ENCODE results near the gene CLDN34.

The CLDN34 gene

GRCh38 chrX:9980401-9980800 is 13.2 kb downstream of the CLDN34 start:
- no peak for DNase-seq (ENCODE audit: low read depth in 2 of 2)

- no peak for DNase-seq (ENCODE audit: low read depth in 2 of 2)
These were observed 13.8 kb downstream of the CLDN34 start for GRCh38 chrX:9980927-9981326.

- DNase-seq (ENCODE audit: low read depth in 2 of 2) = no peak
These were observed 16.3 kb downstream of the CLDN34 start for GRCh38 chrX:9983441-9983840.

- no peak for DNase-seq (ENCODE audit: low read depth in 2 of 2)
These were observed 16.7 kb downstream of the CLDN34 start for GRCh38 chrX:9983846-9984245.

- DNase-seq (ENCODE audit: low read depth in 2 of 2) = no peak
These were observed 21.6 kb downstream of the CLDN34 start for GRCh38 chrX:9988762-9989161.

GRCh38 chrX:9992061-9992460 is 24.9 kb downstream of the CLDN34 start:
- no peak for DNase-seq (ENCODE audit: low read depth in 2 of 2)

GRCh38 chrX:9992724-9993123 is 25.6 kb downstream of the CLDN34 start:
- DNase-seq (ENCODE audit: low read depth in 2 of 2) = no peak

GRCh38 chrX:9995855-9996339 is 28.7 kb downstream of the CLDN34 start:
- peak; percentile 29 to 36 for DNase-seq (ENCODE audit: low read depth in 2 of 2)

GRCh38 chrX:9997041-9997440 is 29.9 kb downstream of the CLDN34 start:
- no peak for DNase-seq (ENCODE audit: low read depth in 2 of 2)

GRCh38 chrX:9997524-9997923 is 30.4 kb downstream of the CLDN34 start:
- no peak for DNase-seq (ENCODE audit: low read depth in 2 of 2)

GRCh38 chrX:10001496-10001895 is 34.3 kb downstream of the CLDN34 start:
- no peak for DNase-seq (ENCODE audit: low read depth in 2 of 2)

GRCh38 chrX:10004832-10005475 is 37.8 kb downstream of the CLDN34 start:
- no peak for DNase-seq (ENCODE audit: low read depth in 2 of 2)

- no peak for DNase-seq (ENCODE audit: low read depth in 2 of 2)
These were observed 38.9 kb downstream of the CLDN34 start for GRCh38 chrX:10006086-10006485.

GRCh38 chrX:10006770-10007169 is 39.6 kb downstream of the CLDN34 start:
- no peak for DNase-seq (ENCODE audit: low read depth in 2 of 2)

GRCh38 chrX:10007621-10008020 is 40.5 kb downstream of the CLDN34 start:
- DNase-seq (ENCODE audit: low read depth in 2 of 2) = no peak

GRCh38 chrX:10008483-10009056 is 41.4 kb downstream of the CLDN34 start:
- no peak for DNase-seq (ENCODE audit: low read depth in 2 of 2)

GRCh38 chrX:10009741-10010140 is 42.6 kb downstream of the CLDN34 start:
- no peak for DNase-seq (ENCODE audit: low read depth in 2 of 2)

- DNase-seq (ENCODE audit: low read depth in 2 of 2) = no peak
These were observed 43.5 kb downstream of the CLDN34 start for GRCh38 chrX:10010686-10011085.

GRCh38 chrX:10011261-10011931 is 44.2 kb downstream of the CLDN34 start:
- DNase-seq (ENCODE audit: low read depth in 2 of 2) = no peak

- no peak for DNase-seq (ENCODE audit: low read depth in 2 of 2)
These were observed 44.8 kb downstream of the CLDN34 start for GRCh38 chrX:10011991-10012390.

GRCh38 chrX:10014462-10015354 is 47.5 kb downstream of the CLDN34 start:
- peak; percentile 57 to 61 for DNase-seq (ENCODE audit: low read depth in 2 of 2)

GRCh38 chrX:10015355-10015722 is 48.2 kb downstream of the CLDN34 start:
- no peak for DNase-seq (ENCODE audit: low read depth in 2 of 2)

Measured in stimulated activated CD8-positive, alpha-beta memory T cell treated with anti-CD3 and anti-CD28 coated beads, Interleukin-15, amount 100 ng/mL, for 4 hours (primary cell).